MM.1S (cell line): ENCODE results near the gene MCU.

Source experiments
- DNase-seq: peaks from one replicate; pipeline ENCODE4 v3.0.0-alpha.2; 2015
- H2AFZ ChIP-seq: fragments of 300-600 bp; sonication (generic); 2 replicates; pipeline ENCODE4 v1.6.0; 2016; ENCODE audit warnings: antibody characterized with exemption, low read length
- H3F3A ChIP-seq: fragments of 300-600 bp; sonication (generic); 2 replicates; pipeline ENCODE4 v1.6.1; 2016; ENCODE audit warnings: mild to moderate bottlenecking, antibody characterized with exemption, low read length, moderate library complexity, mixed read lengths; ENCODE audit not compliant: insufficient read depth
- H3K27ac ChIP-seq: fragments of 300-600 bp; sonication (generic); 2 replicates; pipeline ENCODE4 v1.5.1; 2016; ENCODE audit warnings: mild to moderate bottlenecking, low read length
- H3K27me3 ChIP-seq: fragments of 300-600 bp; sonication (generic); replicated peaks from 2 replicates; pipeline ENCODE4 v1.6.0; 2016; ENCODE audit warnings: low read length; ENCODE audit not compliant: insufficient read depth
- H3K36me3 ChIP-seq: fragments of 300-600 bp; sonication (generic); replicated peaks from 2 replicates; pipeline ENCODE4 v1.6.1; 2016; ENCODE audit warnings: mild to moderate bottlenecking, low read length, mixed read lengths; ENCODE audit not compliant: insufficient read depth
- H3K4me1 ChIP-seq: fragments of 300-600 bp; sonication (generic); 2 replicates; pipeline ENCODE4 v1.6.1; 2016; ENCODE audit warnings: low read length, mixed read lengths
- H3K4me2 ChIP-seq: fragments of 300-600 bp; sonication (generic); 2 replicates; pipeline ENCODE4 v1.6.0; 2016; ENCODE audit warnings: low read depth, low read length
- H3K4me3 ChIP-seq: fragments of 300-600 bp; sonication (generic); 2 replicates; pipeline ENCODE4 v1.5.1; 2016; ENCODE audit warnings: low read length, mixed read lengths
- H3K79me2 ChIP-seq: fragments of 300-600 bp; sonication (generic); 2 replicates; pipeline ENCODE4 v1.6.1; 2016; ENCODE audit warnings: mixed run types, low read length, mixed read lengths
- H3K9ac ChIP-seq: fragments of 300-600 bp; sonication (generic); 2 replicates; pipeline ENCODE4 v1.6.1; 2016; ENCODE audit warnings: low read length, mixed read lengths
- H3K9me2 ChIP-seq: fragments of 300-600 bp; sonication (generic); replicated peaks from 2 replicates; pipeline ENCODE4 v1.6.1; 2016; ENCODE audit warnings: mild to moderate bottlenecking, low read length, mixed read lengths; ENCODE audit not compliant: insufficient read depth
- H3K9me3 ChIP-seq: fragments of 300-600 bp; sonication (generic); replicated peaks from 2 replicates; pipeline ENCODE4 v1.6.1; 2016; ENCODE audit warnings: mild to moderate bottlenecking, low read length, mixed read lengths; ENCODE audit not compliant: insufficient read depth
- H4K20me1 ChIP-seq: fragments of 300-600 bp; sonication (generic); 2 replicates; pipeline ENCODE4 v1.6.1; 2016; ENCODE audit warnings: mild to moderate bottlenecking, low read length, moderate library complexity, mixed read lengths; ENCODE audit not compliant: insufficient read depth
- EZH2 ChIP-seq: fragments of 300-600 bp; sonication (generic); optimal IDR thresholded peaks from 2 replicates; pipeline ENCODE3; 2017; ENCODE audit warnings: low read depth, mild to moderate bottlenecking, antibody characterized with exemption, low read length, mixed read lengths
- EZH2phosphoT487 ChIP-seq: fragments of 300-600 bp; sonication (generic); IDR thresholded peaks from 2 replicates; pipeline ENCODE4 v1.6.1; 2018; ENCODE audit warnings: antibody characterized with exemption, low read length
- TF ChIP-seq, protein P1 (sequence below): fragments of 300-600 bp; sonication (generic); IDR thresholded peaks from 2 replicates; pipeline ENCODE4 v1.5.1; 2016; ENCODE audit warnings: antibody characterized with exemption, low read length, mixed read lengths

The MCU gene

DNA sequence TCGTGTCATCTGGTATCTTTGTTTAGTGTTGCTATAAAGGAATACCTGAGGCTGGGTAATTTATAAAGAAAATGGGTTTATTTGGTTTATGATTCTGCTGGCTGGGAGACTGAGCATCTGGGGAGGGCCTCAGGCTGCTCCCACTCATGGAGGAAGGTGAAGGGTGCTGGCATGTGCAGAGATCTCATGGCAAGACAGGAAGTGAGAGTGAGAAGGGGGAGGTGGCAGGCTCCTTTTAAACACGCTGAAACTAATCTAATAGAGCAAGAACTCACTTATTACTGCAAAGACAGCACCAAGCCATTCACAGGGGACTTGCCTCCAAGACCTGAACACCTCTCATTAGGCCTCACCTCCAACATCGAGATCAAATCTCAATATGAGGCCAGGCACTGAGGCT, 212.9 kb downstream of the MCU start:
- Histone ChIP-seq H3K79me2 (no peaks in the 10 kb centered on the region), H3K9ac (no peak overlapping the region), H3K27ac (no peak overlapping the region), H3K4me2 (no peak overlapping the region), H3K27me3 (no peaks in the 10 kb centered on the region), H3K36me3 (no peaks in the 10 kb centered on the region), H3K9me2 (no peaks in the 10 kb centered on the region), H3K4me3 (no peak overlapping the region), H3K9me3 (no peaks in the 10 kb centered on the region), H4K20me1 (no peaks in the 10 kb centered on the region), H3K4me1 (peaks cover 11% of the 10 kb centered on the region), H3F3A (no peaks in the 10 kb centered on the region), H2AFZ (0 out of 2 replicates have a peak overlapping the region, but pooled peaks have one; percentile 7)
- TF ChIP-seq, protein P1, sequence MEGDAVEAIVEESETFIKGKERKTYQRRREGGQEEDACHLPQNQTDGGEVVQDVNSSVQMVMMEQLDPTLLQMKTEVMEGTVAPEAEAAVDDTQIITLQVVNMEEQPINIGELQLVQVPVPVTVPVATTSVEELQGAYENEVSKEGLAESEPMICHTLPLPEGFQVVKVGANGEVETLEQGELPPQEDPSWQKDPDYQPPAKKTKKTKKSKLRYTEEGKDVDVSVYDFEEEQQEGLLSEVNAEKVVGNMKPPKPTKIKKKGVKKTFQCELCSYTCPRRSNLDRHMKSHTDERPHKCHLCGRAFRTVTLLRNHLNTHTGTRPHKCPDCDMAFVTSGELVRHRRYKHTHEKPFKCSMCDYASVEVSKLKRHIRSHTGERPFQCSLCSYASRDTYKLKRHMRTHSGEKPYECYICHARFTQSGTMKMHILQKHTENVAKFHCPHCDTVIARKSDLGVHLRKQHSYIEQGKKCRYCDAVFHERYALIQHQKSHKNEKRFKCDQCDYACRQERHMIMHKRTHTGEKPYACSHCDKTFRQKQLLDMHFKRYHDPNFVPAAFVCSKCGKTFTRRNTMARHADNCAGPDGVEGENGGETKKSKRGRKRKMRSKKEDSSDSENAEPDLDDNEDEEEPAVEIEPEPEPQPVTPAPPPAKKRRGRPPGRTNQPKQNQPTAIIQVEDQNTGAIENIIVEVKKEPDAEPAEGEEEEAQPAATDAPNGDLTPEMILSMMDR: no peak
- TF ChIP-seq EZH2phosphoT487 (no peak), EZH2 (no peak)
- DNase-seq: peak; percentile 8

DNA sequence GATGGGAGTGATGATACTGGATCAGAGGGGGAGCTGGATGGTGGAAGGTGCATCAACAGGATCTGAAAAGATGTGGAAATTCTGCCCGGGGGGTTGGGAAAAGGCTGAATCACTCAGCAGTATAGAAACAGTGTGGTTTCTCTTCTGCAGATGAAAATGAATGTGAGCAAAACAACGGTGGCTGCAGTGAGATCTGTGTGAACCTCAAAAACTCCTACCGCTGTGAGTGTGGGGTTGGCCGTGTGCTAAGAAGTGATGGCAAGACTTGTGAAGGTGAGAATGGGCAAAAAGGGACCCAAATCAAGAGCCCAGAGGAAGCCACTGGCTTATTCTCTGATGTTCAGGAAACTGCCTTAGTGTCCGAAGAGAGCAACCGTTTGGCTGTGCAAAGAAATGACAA, 214.5 kb downstream of the MCU start:
- no peaks in the 10 kb centered on the region for H4K20me1 ChIP-seq
- TF ChIP-seq EZH2: no peak
- no peak for TF ChIP-seq EZH2phosphoT487
- TF ChIP-seq, protein P1: no peak
- no peaks in the 10 kb centered on the region for H3K9me3 ChIP-seq
- H3K27ac ChIP-seq: no peak overlapping the region
- H3K4me3 ChIP-seq: no peak overlapping the region
- H3K27me3 ChIP-seq: no peaks in the 10 kb centered on the region
- H2AFZ ChIP-seq: no peak overlapping the region
- no peaks in the 10 kb centered on the region for H3K9me2 ChIP-seq
- no peaks in the 10 kb centered on the region for H3F3A ChIP-seq
- H3K4me2 ChIP-seq: no peak overlapping the region
- H3K4me1 ChIP-seq: peaks cover 11% of the 10 kb centered on the region
- no peak overlapping the region for H3K9ac ChIP-seq
- no peaks in the 10 kb centered on the region for H3K36me3 ChIP-seq
- H3K79me2 ChIP-seq: no peaks in the 10 kb centered on the region
- DNase-seq: no peak

DNA sequence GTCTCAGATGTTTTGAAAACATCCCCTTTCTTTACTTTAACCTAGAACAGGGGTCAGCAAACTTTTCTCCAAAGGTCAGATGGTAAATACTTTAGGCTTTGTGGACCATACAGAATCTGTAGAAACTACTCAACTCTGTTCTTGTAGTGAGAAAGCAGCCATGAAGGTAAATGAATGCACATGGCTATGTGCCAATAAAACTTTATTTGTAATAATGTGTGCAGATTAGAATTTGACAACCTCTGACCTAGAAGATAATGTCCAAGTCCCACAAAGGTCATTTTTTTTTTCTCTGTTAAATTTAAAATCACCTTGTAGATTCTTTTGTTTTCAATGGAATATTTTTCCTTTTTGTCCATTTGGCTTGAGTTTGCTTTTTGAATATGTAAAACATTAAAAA, 218.8 kb downstream of the MCU start:
- Histone ChIP-seq H3K27ac (no peak overlapping the region), H4K20me1 (no peaks in the 10 kb centered on the region), H3K4me2 (no peak overlapping the region), H3K9ac (no peak overlapping the region), H3K4me3 (no peak overlapping the region), H3K9me3 (no peaks in the 10 kb centered on the region), H2AFZ (no peak overlapping the region), H3F3A (no peaks in the 10 kb centered on the region), H3K79me2 (no peaks in the 10 kb centered on the region), H3K9me2 (no peaks in the 10 kb centered on the region), H3K27me3 (no peaks in the 10 kb centered on the region), H3K36me3 (no peaks in the 10 kb centered on the region), H3K4me1 (peaks cover under 1% of the 10 kb centered on the region; the same call in 1 of the 2 replicates)
- no peak for DNase-seq
- TF ChIP-seq, protein P1: no peak
- TF ChIP-seq EZH2: no peak
- no peak for TF ChIP-seq EZH2phosphoT487
